ENCODE measurements around the gene TMEM229B. TPM values are rescaled to one million over a fixed set of nuclear protein-coding genes. Genes with fewer than 3 reads are reported as not detected.

Gene TMEM229B
- total RNA-seq, 1 donor from 2014 or later, result 1.3 TPM

DNA sequence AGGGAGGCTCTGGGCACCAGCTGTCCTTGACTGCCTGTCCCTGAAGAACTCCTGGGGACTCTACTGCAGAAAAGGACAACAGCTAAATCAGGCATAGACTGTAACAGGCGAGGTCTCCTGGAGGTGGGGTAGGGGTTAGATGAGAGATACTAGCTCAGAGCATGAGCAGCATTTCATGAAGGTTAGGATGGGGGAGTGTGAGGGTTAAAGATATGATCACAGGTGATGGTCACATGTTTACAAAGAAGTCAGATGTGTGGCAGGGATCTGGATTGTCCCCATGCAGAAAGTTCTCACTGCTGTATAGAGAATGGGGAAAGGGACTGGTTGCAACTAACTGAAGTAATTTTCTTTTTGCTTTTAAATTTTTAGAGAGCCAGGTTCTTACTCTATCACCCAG is 26.5 kb downstream of the TMEM229B start:
- no peak overlapping the region for H3K27ac Mint-ChIP-seq (ENCODE audit: unreplicated experiment)
- peaks cover 32% of the 10 kb centered on the region for H3K27me3 Mint-ChIP-seq (ENCODE audit: low read depth, unreplicated experiment)
- FAIRE-seq (no peak), DNase-seq (ENCODE audit: low read depth) (no peak)
- no peak for TF ChIP-seq EZH2 (IDR thresholded peaks at IDR 0.05; ENCODE audit: insufficient read depth, low read length)
- TF ChIP-seq, protein P1, sequence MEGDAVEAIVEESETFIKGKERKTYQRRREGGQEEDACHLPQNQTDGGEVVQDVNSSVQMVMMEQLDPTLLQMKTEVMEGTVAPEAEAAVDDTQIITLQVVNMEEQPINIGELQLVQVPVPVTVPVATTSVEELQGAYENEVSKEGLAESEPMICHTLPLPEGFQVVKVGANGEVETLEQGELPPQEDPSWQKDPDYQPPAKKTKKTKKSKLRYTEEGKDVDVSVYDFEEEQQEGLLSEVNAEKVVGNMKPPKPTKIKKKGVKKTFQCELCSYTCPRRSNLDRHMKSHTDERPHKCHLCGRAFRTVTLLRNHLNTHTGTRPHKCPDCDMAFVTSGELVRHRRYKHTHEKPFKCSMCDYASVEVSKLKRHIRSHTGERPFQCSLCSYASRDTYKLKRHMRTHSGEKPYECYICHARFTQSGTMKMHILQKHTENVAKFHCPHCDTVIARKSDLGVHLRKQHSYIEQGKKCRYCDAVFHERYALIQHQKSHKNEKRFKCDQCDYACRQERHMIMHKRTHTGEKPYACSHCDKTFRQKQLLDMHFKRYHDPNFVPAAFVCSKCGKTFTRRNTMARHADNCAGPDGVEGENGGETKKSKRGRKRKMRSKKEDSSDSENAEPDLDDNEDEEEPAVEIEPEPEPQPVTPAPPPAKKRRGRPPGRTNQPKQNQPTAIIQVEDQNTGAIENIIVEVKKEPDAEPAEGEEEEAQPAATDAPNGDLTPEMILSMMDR (IDR thresholded peaks at IDR 0.05; ENCODE audit: insufficient read depth, low read depth, low read length), result no peak
- Histone ChIP-seq H3K36me3 (ENCODE audit: insufficient read depth, low read length) (no peaks in the 10 kb centered on the region), H3K27me3 (ENCODE audit: insufficient read depth, low read length) (peaks cover 21% of the 10 kb centered on the region), H3K79me2 (ENCODE audit: insufficient read depth, low read length) (no peaks in the 10 kb centered on the region), H3K27ac (ENCODE audit: low read depth, low read length) (no peak overlapping the region), H3K9me3 (ENCODE audit: insufficient read depth, low read depth, low read length) (no peaks in the 10 kb centered on the region), H2AFZ (ENCODE audit: low read depth, low read length) (no peak overlapping the region), H3K4me2 (ENCODE audit: low read length) (no peak overlapping the region), H3K9ac (ENCODE audit: low read length) (no peak overlapping the region), H3K4me1 (ENCODE audit: insufficient read depth, low read length) (no peaks in the 10 kb centered on the region), H4K20me1 (ENCODE audit: insufficient read depth, low read length) (no peaks in the 10 kb centered on the region), H3K4me3 (ENCODE audit: insufficient read depth, low read depth, low read length) (no peak overlapping the region)
- peaks cover under 1% of the 10 kb centered on the region for H3K9me3 Mint-ChIP-seq (ENCODE audit: unreplicated experiment)
- no peak overlapping the region for H3K4me3 Mint-ChIP-seq (ENCODE audit: unreplicated experiment)
- H3K36me3 Mint-ChIP-seq (ENCODE audit: low read depth, unreplicated experiment), result no peaks in the 10 kb centered on the region
- H3K4me1 Mint-ChIP-seq (ENCODE audit: low read depth, unreplicated experiment), result peaks cover 6% of the 10 kb centered on the region

DNA sequence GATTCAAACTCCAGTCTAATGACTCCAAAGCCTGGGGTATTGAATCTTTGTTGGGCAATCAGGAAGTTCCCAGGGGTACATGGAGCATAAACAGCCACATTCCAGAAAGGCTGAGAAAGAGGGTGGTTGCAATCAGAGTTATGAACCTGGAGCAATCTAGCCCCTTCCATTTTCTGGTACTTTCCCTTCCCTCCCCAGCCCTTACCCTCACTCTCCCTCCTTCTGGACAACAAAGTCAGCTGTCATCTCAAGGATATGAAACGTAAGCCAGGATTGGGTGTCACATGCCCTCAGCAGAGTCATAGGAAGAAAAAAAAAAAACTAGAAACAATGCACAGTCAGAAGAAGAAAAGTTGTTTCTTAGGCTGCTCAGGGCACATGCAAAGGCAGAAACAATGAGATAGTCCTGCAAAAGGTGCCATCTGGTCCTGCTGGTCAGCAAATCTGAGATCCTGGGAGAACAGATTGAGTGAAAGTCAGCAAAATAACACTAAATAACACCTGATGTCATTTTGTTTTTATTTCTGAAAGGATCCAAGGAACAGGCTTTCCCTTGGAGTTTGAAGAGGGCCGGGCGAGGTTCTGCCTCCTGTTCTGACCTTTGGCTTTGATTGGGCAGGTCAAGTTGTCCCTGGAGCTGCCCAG is 27.1 kb downstream of the TMEM229B start:
- no peak overlapping the region for H3K9ac ChIP-seq (ENCODE audit: low read length)
- no peak overlapping the region for H3K4me3 Mint-ChIP-seq (ENCODE audit: unreplicated experiment)
- DNase-seq (ENCODE audit: low read depth) (no peak), FAIRE-seq (no peak)
- no peak for TF ChIP-seq EZH2 (IDR thresholded peaks at IDR 0.05; ENCODE audit: insufficient read depth, low read length)
- TF ChIP-seq, protein P1 (IDR thresholded peaks at IDR 0.05; ENCODE audit: insufficient read depth, low read depth, low read length), result no peak
- H2AFZ ChIP-seq (ENCODE audit: low read depth, low read length), result no peak overlapping the region
- peaks cover 19% of the 10 kb centered on the region for H3K27me3 ChIP-seq (ENCODE audit: insufficient read depth, low read length)
- H3K27ac ChIP-seq (ENCODE audit: low read depth, low read length), result no peak overlapping the region
- H3K9me3 Mint-ChIP-seq (ENCODE audit: unreplicated experiment), result peaks cover 2% of the 10 kb centered on the region
- H3K4me1 Mint-ChIP-seq (ENCODE audit: low read depth, unreplicated experiment), result peaks cover 6% of the 10 kb centered on the region
- H3K27ac Mint-ChIP-seq (ENCODE audit: unreplicated experiment), result no peak overlapping the region
- H3K79me2 ChIP-seq (ENCODE audit: insufficient read depth, low read length), result no peaks in the 10 kb centered on the region
- no peaks in the 10 kb centered on the region for H3K4me1 ChIP-seq (ENCODE audit: insufficient read depth, low read length)
- no peaks in the 10 kb centered on the region for H3K36me3 ChIP-seq (ENCODE audit: insufficient read depth, low read length)
- H3K9me3 ChIP-seq (ENCODE audit: insufficient read depth, low read depth, low read length), result no peaks in the 10 kb centered on the region
- no peak overlapping the region for H3K4me2 ChIP-seq (ENCODE audit: low read length)
- H4K20me1 ChIP-seq (ENCODE audit: insufficient read depth, low read length), result no peaks in the 10 kb centered on the region
- peaks cover 35% of the 10 kb centered on the region for H3K27me3 Mint-ChIP-seq (ENCODE audit: low read depth, unreplicated experiment)
- no peak overlapping the region for H3K4me3 ChIP-seq (ENCODE audit: insufficient read depth, low read depth, low read length)
- no peaks in the 10 kb centered on the region for H3K36me3 Mint-ChIP-seq (ENCODE audit: low read depth, unreplicated experiment)

DNA sequence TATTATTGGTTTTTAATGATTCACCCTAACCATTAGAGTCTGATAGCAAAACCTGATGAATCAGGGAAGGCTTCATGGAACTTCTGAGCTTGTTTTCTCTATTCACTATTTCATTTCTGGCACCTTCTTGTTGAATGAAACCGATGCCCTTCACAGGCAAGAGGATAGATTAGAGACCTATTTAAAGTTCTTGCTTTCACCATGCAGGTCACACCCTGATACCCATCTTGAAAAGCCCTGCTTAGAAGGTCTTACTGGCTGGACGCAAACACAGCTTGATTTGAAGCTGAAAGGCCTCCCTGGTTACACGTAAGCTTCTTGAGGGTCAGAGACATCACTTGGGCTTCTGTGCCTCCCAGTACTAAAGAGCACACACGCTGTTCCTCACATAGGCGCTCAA is 29.2 kb downstream of the TMEM229B start:
- Histone ChIP-seq H3K9ac (ENCODE audit: low read length) (no peak overlapping the region), H4K20me1 (ENCODE audit: insufficient read depth, low read length) (no peaks in the 10 kb centered on the region), H3K4me1 (ENCODE audit: insufficient read depth, low read length) (no peaks in the 10 kb centered on the region), H3K9me3 (ENCODE audit: insufficient read depth, low read depth, low read length) (no peaks in the 10 kb centered on the region), H3K27ac (ENCODE audit: low read depth, low read length) (no peak overlapping the region), H3K4me2 (ENCODE audit: low read length) (no peak overlapping the region), H2AFZ (ENCODE audit: low read depth, low read length) (no peak overlapping the region), H3K4me3 (ENCODE audit: insufficient read depth, low read depth, low read length) (no peak overlapping the region), H3K79me2 (ENCODE audit: insufficient read depth, low read length) (no peaks in the 10 kb centered on the region), H3K36me3 (ENCODE audit: insufficient read depth, low read length) (no peaks in the 10 kb centered on the region), H3K27me3 (ENCODE audit: insufficient read depth, low read length) (peaks cover 17% of the 10 kb centered on the region)
- peaks cover 23% of the 10 kb centered on the region for H3K27me3 Mint-ChIP-seq (ENCODE audit: low read depth, unreplicated experiment)
- H3K36me3 Mint-ChIP-seq (ENCODE audit: low read depth, unreplicated experiment), result no peaks in the 10 kb centered on the region
- H3K27ac Mint-ChIP-seq (ENCODE audit: unreplicated experiment), result no peak overlapping the region
- no peak overlapping the region for H3K4me3 Mint-ChIP-seq (ENCODE audit: unreplicated experiment)
- FAIRE-seq (no peak), DNase-seq (ENCODE audit: low read depth) (no peak)
- TF ChIP-seq, protein P1 (IDR thresholded peaks at IDR 0.05; ENCODE audit: insufficient read depth, low read depth, low read length), result no peak
- no peak for TF ChIP-seq EZH2 (IDR thresholded peaks at IDR 0.05; ENCODE audit: insufficient read depth, low read length)
- peaks cover 2% of the 10 kb centered on the region for H3K9me3 Mint-ChIP-seq (ENCODE audit: unreplicated experiment)
- H3K4me1 Mint-ChIP-seq (ENCODE audit: low read depth, unreplicated experiment), result peaks cover 6% of the 10 kb centered on the region
